Measurements from ENCODE around the gene DNMT3L.
"Not testable (repeated sequence)": the region's sequence is repeated elsewhere in the genome, so short reads cannot be mapped to it uniquely, and the experiment has no call there.

DNMT3L gene

GRCh38 chr21:44253832-44254710 lies 7.6 kb downstream of the DNMT3L start:
- Mint-ChIP-seq H3K27me3 (peaks cover 3% of the 10 kb centered on the region), H3K4me1 (ENCODE audit: low read depth) (no peaks in the 10 kb centered on the region), H3K4me3 (no peak overlapping the region), H3K9me3 (no peaks in the 10 kb centered on the region), H3K36me3 (ENCODE audit: low read depth) (no peaks in the 10 kb centered on the region), H3K27ac (no peak overlapping the region)
- DNase-seq: no peak

- H3K27ac Mint-ChIP-seq; H3K27me3 Mint-ChIP-seq; H3K4me1 Mint-ChIP-seq (ENCODE audit: low read depth); H3K4me3 Mint-ChIP-seq; DNase-seq; H3K9me3 Mint-ChIP-seq; H3K36me3 Mint-ChIP-seq (ENCODE audit: low read depth): not testable (repeated sequence)
Measured at GRCh38 chr21:44249204-44250037, 12.3 kb downstream of the DNMT3L start.

- H3K9me3 Mint-ChIP-seq; DNase-seq; H3K27me3 Mint-ChIP-seq; H3K27ac Mint-ChIP-seq; H3K36me3 Mint-ChIP-seq (ENCODE audit: low read depth); H3K4me3 Mint-ChIP-seq; H3K4me1 Mint-ChIP-seq (ENCODE audit: low read depth): not testable (repeated sequence)
Measured at GRCh38 chr21:44247904-44248303, 13.8 kb downstream of the DNMT3L start.

GRCh38 chr21:44243980-44244379 lies 17.7 kb downstream of the DNMT3L start:
- not testable (repeated sequence) for H3K9me3 Mint-ChIP-seq; DNase-seq; H3K4me1 Mint-ChIP-seq (ENCODE audit: low read depth); H3K27me3 Mint-ChIP-seq; H3K27ac Mint-ChIP-seq; H3K36me3 Mint-ChIP-seq (ENCODE audit: low read depth); H3K4me3 Mint-ChIP-seq

GRCh38 chr21:44241281-44241680 lies 20.4 kb downstream of the DNMT3L start:
- H3K4me3 Mint-ChIP-seq; DNase-seq; H3K27ac Mint-ChIP-seq; H3K36me3 Mint-ChIP-seq (ENCODE audit: low read depth); H3K4me1 Mint-ChIP-seq (ENCODE audit: low read depth); H3K27me3 Mint-ChIP-seq; H3K9me3 Mint-ChIP-seq: not testable (repeated sequence)

- H3K36me3 Mint-ChIP-seq (ENCODE audit: low read depth); H3K9me3 Mint-ChIP-seq; H3K4me1 Mint-ChIP-seq (ENCODE audit: low read depth); H3K27ac Mint-ChIP-seq; H3K4me3 Mint-ChIP-seq; H3K27me3 Mint-ChIP-seq; DNase-seq: not testable (repeated sequence)
Measured at GRCh38 chr21:44240842-44241241, 20.9 kb downstream of the DNMT3L start, which contains the start of gene ICOSLG. TSS of gene ICOSLG (minus strand) at chr21:44240943. CDS start at chr21:44240817, 126 bp downstream.

- H3K27me3 Mint-ChIP-seq; H3K27ac Mint-ChIP-seq; DNase-seq; H3K36me3 Mint-ChIP-seq (ENCODE audit: low read depth); H3K4me3 Mint-ChIP-seq; H3K4me1 Mint-ChIP-seq (ENCODE audit: low read depth); H3K9me3 Mint-ChIP-seq: not testable (repeated sequence)
Measured at GRCh38 chr21:44240353-44240752, 21.3 kb downstream of the DNMT3L start.

- not testable (repeated sequence) for H3K36me3 Mint-ChIP-seq (ENCODE audit: low read depth); H3K4me1 Mint-ChIP-seq (ENCODE audit: low read depth); DNase-seq; H3K9me3 Mint-ChIP-seq; H3K27ac Mint-ChIP-seq; H3K27me3 Mint-ChIP-seq; H3K4me3 Mint-ChIP-seq
Measured at GRCh38 chr21:44229561-44229960, 32.1 kb downstream of the DNMT3L start.

GRCh38 chr21:44228109-44228508 lies 33.6 kb downstream of the DNMT3L start:
- not testable (repeated sequence) for H3K4me3 Mint-ChIP-seq; H3K27me3 Mint-ChIP-seq; DNase-seq; H3K9me3 Mint-ChIP-seq; H3K27ac Mint-ChIP-seq; H3K36me3 Mint-ChIP-seq (ENCODE audit: low read depth); H3K4me1 Mint-ChIP-seq (ENCODE audit: low read depth)

- not testable (repeated sequence) for H3K4me3 Mint-ChIP-seq; H3K4me1 Mint-ChIP-seq (ENCODE audit: low read depth); H3K9me3 Mint-ChIP-seq; H3K27ac Mint-ChIP-seq; H3K27me3 Mint-ChIP-seq; H3K36me3 Mint-ChIP-seq (ENCODE audit: low read depth); DNase-seq
Measured at GRCh38 chr21:44227614-44228013, 34.1 kb downstream of the DNMT3L start.

GRCh38 chr21:44225605-44226004 lies 36.1 kb downstream of the DNMT3L start:
- not testable (repeated sequence) for DNase-seq; H3K27me3 Mint-ChIP-seq; H3K27ac Mint-ChIP-seq; H3K36me3 Mint-ChIP-seq (ENCODE audit: low read depth); H3K4me3 Mint-ChIP-seq; H3K4me1 Mint-ChIP-seq (ENCODE audit: low read depth); H3K9me3 Mint-ChIP-seq

GRCh38 chr21:44223334-44223733 lies 38.4 kb downstream of the DNMT3L start:
- not testable (repeated sequence) for DNase-seq; H3K27me3 Mint-ChIP-seq; H3K4me1 Mint-ChIP-seq (ENCODE audit: low read depth); H3K36me3 Mint-ChIP-seq (ENCODE audit: low read depth); H3K27ac Mint-ChIP-seq; H3K4me3 Mint-ChIP-seq; H3K9me3 Mint-ChIP-seq

GRCh38 chr21:44220674-44221073 lies 41.0 kb downstream of the DNMT3L start:
- not testable (repeated sequence) for H3K4me3 Mint-ChIP-seq; H3K36me3 Mint-ChIP-seq (ENCODE audit: low read depth); H3K27ac Mint-ChIP-seq; DNase-seq; H3K9me3 Mint-ChIP-seq; H3K4me1 Mint-ChIP-seq (ENCODE audit: low read depth); H3K27me3 Mint-ChIP-seq

GRCh38 chr21:44218461-44218860 lies 43.2 kb downstream of the DNMT3L start:
- H3K4me1 Mint-ChIP-seq (ENCODE audit: low read depth); DNase-seq; H3K27ac Mint-ChIP-seq: not testable (repeated sequence)

GRCh38 chr21:44211978-44212377 lies 49.7 kb downstream of the DNMT3L start:
- not testable (repeated sequence) for DNase-seq; H3K27me3 Mint-ChIP-seq; H3K9me3 Mint-ChIP-seq; H3K4me3 Mint-ChIP-seq; H3K27ac Mint-ChIP-seq; H3K36me3 Mint-ChIP-seq (ENCODE audit: low read depth); H3K4me1 Mint-ChIP-seq (ENCODE audit: low read depth)

More at GRCh38 chr21:44218461-44218860, 43.2 kb downstream of the DNMT3L start:
- not testable (repeated sequence) for H3K9me3 Mint-ChIP-seq; H3K36me3 Mint-ChIP-seq (ENCODE audit: low read depth); H3K27me3 Mint-ChIP-seq; H3K4me3 Mint-ChIP-seq

Data from activated T-cell treated with anti-CD3 and anti-CD28 coated beads, Interleukin-2, amount 50 U/mL, for 24 hours (primary cell).